Measurements from ENCODE around the gene TCEA3.

DNA sequence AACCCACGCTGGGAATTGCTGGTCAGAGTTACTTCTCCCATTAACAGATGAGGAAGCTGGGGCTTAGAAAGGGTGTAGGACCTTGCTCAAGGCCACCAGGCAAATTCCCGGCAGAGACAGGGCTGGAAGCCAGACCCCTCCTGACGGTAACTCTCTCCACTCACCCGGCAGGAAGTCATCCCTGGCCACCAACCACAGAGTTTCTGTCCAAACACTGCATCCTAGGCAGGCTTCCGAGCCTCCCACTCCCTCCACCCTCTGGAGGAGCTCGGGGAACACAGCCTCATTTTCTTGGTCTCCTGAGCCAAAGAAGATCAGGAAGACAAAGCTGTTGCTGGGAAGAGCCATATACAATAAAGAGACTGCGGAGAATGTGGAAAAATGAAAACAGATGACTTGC lies 29.9 kb downstream of the TCEA3 start:
- TF ChIP-seq, protein P1, sequence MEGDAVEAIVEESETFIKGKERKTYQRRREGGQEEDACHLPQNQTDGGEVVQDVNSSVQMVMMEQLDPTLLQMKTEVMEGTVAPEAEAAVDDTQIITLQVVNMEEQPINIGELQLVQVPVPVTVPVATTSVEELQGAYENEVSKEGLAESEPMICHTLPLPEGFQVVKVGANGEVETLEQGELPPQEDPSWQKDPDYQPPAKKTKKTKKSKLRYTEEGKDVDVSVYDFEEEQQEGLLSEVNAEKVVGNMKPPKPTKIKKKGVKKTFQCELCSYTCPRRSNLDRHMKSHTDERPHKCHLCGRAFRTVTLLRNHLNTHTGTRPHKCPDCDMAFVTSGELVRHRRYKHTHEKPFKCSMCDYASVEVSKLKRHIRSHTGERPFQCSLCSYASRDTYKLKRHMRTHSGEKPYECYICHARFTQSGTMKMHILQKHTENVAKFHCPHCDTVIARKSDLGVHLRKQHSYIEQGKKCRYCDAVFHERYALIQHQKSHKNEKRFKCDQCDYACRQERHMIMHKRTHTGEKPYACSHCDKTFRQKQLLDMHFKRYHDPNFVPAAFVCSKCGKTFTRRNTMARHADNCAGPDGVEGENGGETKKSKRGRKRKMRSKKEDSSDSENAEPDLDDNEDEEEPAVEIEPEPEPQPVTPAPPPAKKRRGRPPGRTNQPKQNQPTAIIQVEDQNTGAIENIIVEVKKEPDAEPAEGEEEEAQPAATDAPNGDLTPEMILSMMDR (IDR thresholded peaks at IDR 0.05), result no peak
- TF ChIP-seq POLR2AphosphoS5 (IDR thresholded peaks at IDR 0.05), result peak; percentile 10 to 64 (median 38)
- TF ChIP-seq POLR2A (IDR thresholded peaks at IDR 0.05), result no peak
- TF ChIP-seq EP300 (IDR thresholded peaks at IDR 0.05), result no peak

All from stomach (tissue), 4 donors.